ENCODE data around the gene CARD10. TPM values are rescaled to one million over a fixed set of nuclear protein-coding genes. Genes with fewer than 3 reads are reported as not detected.

CARD10 gene
- total RNA-seq, 1 experiment from 2014 or later: 16.5 TPM

DNA sequence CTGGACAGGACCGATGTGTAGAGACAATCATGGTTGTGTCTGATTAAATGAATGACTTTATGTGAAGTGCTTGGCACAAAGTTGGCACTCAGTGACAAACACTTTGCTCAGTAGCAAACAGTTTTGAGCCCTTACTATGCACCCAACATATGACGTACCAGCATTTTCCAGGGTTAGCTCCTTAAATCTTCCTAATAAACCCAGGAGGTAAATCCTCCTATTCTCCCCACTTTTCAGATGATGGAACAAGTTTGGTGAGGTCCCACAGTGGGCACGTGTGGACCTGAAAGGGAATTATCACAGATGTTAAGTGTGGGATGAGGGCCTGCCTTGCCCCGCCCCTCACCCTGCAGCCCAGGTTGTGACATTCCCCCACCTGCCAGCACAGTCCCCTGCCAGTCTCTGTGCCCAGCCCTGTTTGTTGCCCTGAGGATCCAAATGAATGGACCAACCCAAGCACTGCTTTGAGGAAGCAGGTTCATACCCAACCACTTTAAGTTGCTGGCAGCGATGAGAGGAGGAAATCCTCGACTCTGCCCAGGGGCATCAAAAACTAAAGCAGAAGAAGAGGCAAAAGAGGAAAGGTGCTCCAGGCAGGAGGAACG lies 6.6 kb upstream of the CARD10 start:
- Histone ChIP-seq H3K27me3 (ENCODE audit: control insufficient read depth, insufficient read depth, low read length) (no peaks in the 10 kb centered on the region), H3K4me3 (ENCODE audit: insufficient read depth, low read depth, low read length) (no peak overlapping the region), H3K36me3 (replicated peaks; ENCODE audit: control insufficient read depth, insufficient read depth, low read length) (no peaks in the 10 kb centered on the region)
- peak; percentile 43 for DNase-seq

DNA sequence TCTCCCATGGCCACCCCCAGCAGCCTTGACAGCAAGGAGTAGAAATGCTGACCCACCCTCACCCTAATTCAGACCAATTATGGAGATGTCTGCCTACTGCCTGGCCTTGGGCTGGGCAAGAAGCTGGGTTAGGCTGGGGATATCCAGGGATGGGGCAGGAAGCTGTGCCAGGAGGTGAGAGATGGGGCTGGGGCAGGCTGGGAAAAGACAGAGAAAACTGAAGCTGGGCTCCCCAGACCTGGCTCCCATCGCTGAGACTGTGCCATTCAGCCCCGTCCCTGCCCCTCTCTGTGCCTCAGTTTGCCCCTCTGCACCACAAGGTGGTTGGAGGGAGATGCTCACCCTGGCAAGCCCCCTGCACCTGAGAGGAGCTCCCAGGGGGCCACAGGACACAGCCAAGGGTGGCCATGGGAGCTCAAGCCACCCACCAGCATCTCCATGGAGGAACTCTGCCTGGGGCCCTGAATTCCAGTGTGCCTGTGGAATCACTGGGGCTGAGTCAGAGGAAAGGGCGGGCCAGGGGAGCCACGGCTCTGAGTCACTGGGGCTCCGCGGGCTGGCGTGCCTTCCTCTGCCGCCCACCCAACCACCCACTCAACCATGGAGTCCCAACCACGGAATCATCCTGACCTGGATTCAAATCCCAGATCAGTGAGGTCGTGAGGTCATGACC lies 6.0 kb upstream of the CARD10 start:
- Histone ChIP-seq H3K27me3 (ENCODE audit: control insufficient read depth, insufficient read depth, low read length) (no peaks in the 10 kb centered on the region), H3K4me3 (ENCODE audit: insufficient read depth, low read depth, low read length) (no peak overlapping the region), H3K36me3 (replicated peaks; ENCODE audit: control insufficient read depth, insufficient read depth, low read length) (no peaks in the 10 kb centered on the region)
- DNase-seq: peak; percentile 24

GRCh38 chr22:37522482-37522881 lies 3.3 kb upstream of the CARD10 start:
- DNase-seq: peak; percentile 38
- no peaks in the 10 kb centered on the region for H3K36me3 ChIP-seq (replicated peaks; ENCODE audit: control insufficient read depth, insufficient read depth, low read length)
- no peak overlapping the region for H3K4me3 ChIP-seq (ENCODE audit: insufficient read depth, low read depth, low read length)
- H3K27me3 ChIP-seq (ENCODE audit: control insufficient read depth, insufficient read depth, low read length): peaks cover 20% of the 10 kb centered on the region

DNA sequence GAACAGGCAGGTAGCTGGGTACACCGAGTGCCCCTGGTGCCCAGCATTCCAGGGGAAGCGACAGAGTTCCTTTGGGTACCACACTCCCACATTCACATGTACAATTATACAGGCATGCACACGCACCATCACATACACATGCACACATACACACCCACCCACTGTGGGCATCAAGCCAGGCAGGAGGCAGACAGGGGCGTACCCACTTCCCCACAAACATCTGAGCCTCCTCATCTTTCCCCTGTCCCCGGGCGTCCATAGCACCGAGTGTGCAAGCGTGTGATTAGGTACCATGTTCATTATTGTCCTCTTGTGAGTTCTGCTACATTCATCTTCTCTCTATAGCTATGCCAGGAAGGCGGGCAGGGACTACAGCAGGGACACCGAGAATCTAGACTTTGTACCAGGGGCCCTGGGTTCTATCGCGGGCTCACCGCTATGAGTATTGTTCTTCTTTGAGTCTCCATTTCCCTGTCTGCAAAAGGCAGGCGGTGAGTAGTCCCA lies 2.1 kb upstream of the CARD10 start:
- peaks cover 20% of the 10 kb centered on the region for H3K27me3 ChIP-seq (ENCODE audit: control insufficient read depth, insufficient read depth, low read length)
- DNase-seq: peak; percentile 14
- no peaks in the 10 kb centered on the region for H3K36me3 ChIP-seq (replicated peaks; ENCODE audit: control insufficient read depth, insufficient read depth, low read length)
- no peak overlapping the region for H3K4me3 ChIP-seq (ENCODE audit: insufficient read depth, low read depth, low read length)

- H3K4me3 ChIP-seq (ENCODE audit: insufficient read depth, low read depth, low read length): no peak overlapping the region
- no peaks in the 10 kb centered on the region for H3K36me3 ChIP-seq (replicated peaks; ENCODE audit: control insufficient read depth, insufficient read depth, low read length)
- H3K27me3 ChIP-seq (ENCODE audit: control insufficient read depth, insufficient read depth, low read length): peaks cover 20% of the 10 kb centered on the region
- peak; percentile 23 for DNase-seq
Measured at GRCh38 chr22:37520776-37521191, 1.6 kb upstream of the CARD10 start.

- Histone ChIP-seq H3K27me3 (ENCODE audit: control insufficient read depth, insufficient read depth, low read length) (peaks cover 20% of the 10 kb centered on the region), H3K36me3 (replicated peaks; ENCODE audit: control insufficient read depth, insufficient read depth, low read length) (no peaks in the 10 kb centered on the region), H3K4me3 (ENCODE audit: insufficient read depth, low read depth, low read length) (peak overlapping the region; percentile 68)
- DNase-seq: peak; percentile 87
Measured at GRCh38 chr22:37518509-37519267, 527 bp downstream of the CARD10 start.

- DNase-seq: peak; percentile 56
- Histone ChIP-seq H3K27me3 (ENCODE audit: control insufficient read depth, insufficient read depth, low read length) (peaks cover 20% of the 10 kb centered on the region), H3K36me3 (replicated peaks; ENCODE audit: control insufficient read depth, insufficient read depth, low read length) (no peaks in the 10 kb centered on the region), H3K4me3 (ENCODE audit: insufficient read depth, low read depth, low read length) (no peak overlapping the region)
Measured at GRCh38 chr22:37517826-37518450, 1.3 kb downstream of the CARD10 start.

- peaks cover 20% of the 10 kb centered on the region for H3K27me3 ChIP-seq (ENCODE audit: control insufficient read depth, insufficient read depth, low read length)
- H3K36me3 ChIP-seq (replicated peaks; ENCODE audit: control insufficient read depth, insufficient read depth, low read length): no peaks in the 10 kb centered on the region
- no peak overlapping the region for H3K4me3 ChIP-seq (ENCODE audit: insufficient read depth, low read depth, low read length)
- DNase-seq: no peak
Measured at GRCh38 chr22:37516456-37516855, 2.8 kb downstream of the CARD10 start.

DNA sequence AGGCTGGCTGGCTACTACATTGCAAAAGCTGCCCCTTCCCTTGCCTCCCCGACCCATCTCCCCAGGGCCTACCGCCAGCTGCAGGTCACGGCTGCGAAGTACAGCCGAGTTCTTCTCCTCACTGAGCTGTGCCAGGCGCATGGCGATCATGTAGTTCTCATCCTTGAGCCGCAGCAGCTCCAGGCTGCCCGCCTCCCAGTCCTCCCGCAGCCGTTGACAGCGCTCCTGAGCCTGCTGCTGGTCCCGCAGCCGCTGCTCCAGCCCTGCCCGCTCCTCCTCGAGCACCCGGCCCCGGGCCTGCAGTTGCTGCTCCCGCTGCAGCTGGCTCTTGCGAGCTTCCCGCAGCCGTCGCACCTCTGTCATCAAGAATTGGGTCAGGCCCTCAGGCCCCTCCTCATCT lies 3.3 kb downstream of the CARD10 start:
- peak; percentile 53 for DNase-seq
- no peaks in the 10 kb centered on the region for H3K36me3 ChIP-seq (replicated peaks; ENCODE audit: control insufficient read depth, insufficient read depth, low read length)
- H3K4me3 ChIP-seq (ENCODE audit: insufficient read depth, low read depth, low read length): no peak overlapping the region
- peaks cover 20% of the 10 kb centered on the region for H3K27me3 ChIP-seq (ENCODE audit: control insufficient read depth, insufficient read depth, low read length)

GRCh38 chr22:37514526-37515051 lies 4.6 kb downstream of the CARD10 start:
- DNase-seq: peak; percentile 26
- Histone ChIP-seq H3K27me3 (ENCODE audit: control insufficient read depth, insufficient read depth, low read length) (peaks cover 15% of the 10 kb centered on the region), H3K4me3 (ENCODE audit: insufficient read depth, low read depth, low read length) (no peak overlapping the region), H3K36me3 (replicated peaks; ENCODE audit: control insufficient read depth, insufficient read depth, low read length) (no peaks in the 10 kb centered on the region)

GRCh38 chr22:37511395-37512104 lies 7.7 kb downstream of the CARD10 start:
- no peak for DNase-seq
- H3K27me3 ChIP-seq (ENCODE audit: control insufficient read depth, insufficient read depth, low read length): no peaks in the 10 kb centered on the region
- H3K36me3 ChIP-seq (replicated peaks; ENCODE audit: control insufficient read depth, insufficient read depth, low read length): no peaks in the 10 kb centered on the region; the same call in 1 of the 2 replicates
- H3K4me3 ChIP-seq (ENCODE audit: insufficient read depth, low read depth, low read length): no peak overlapping the region

DNA sequence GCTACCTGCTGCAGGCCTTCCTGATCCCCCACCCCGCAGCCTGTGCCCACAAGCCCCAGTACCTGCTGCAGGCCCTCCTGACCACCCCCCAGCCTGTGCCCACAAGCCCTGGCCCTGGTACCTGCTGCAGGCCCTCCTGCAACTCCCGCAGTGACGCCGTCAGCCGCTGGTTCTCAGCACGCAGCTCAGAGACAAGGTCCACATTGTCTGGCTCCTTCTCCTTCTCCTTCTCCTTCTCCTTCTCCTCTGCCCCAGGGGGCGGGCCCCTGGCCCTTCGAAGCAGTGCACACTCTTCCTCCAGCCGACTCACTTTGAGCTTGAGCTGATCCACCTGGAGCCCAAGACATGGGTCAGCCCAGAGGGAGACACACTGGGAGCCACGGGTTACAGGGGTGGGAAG lies 9.1 kb downstream of the CARD10 start:
- no peak overlapping the region for H3K4me3 ChIP-seq (ENCODE audit: insufficient read depth, low read depth, low read length)
- no peaks in the 10 kb centered on the region; the same call in 1 of the 2 replicates for H3K36me3 ChIP-seq (replicated peaks; ENCODE audit: control insufficient read depth, insufficient read depth, low read length)
- DNase-seq: no peak
- no peaks in the 10 kb centered on the region for H3K27me3 ChIP-seq (ENCODE audit: control insufficient read depth, insufficient read depth, low read length)

DNA sequence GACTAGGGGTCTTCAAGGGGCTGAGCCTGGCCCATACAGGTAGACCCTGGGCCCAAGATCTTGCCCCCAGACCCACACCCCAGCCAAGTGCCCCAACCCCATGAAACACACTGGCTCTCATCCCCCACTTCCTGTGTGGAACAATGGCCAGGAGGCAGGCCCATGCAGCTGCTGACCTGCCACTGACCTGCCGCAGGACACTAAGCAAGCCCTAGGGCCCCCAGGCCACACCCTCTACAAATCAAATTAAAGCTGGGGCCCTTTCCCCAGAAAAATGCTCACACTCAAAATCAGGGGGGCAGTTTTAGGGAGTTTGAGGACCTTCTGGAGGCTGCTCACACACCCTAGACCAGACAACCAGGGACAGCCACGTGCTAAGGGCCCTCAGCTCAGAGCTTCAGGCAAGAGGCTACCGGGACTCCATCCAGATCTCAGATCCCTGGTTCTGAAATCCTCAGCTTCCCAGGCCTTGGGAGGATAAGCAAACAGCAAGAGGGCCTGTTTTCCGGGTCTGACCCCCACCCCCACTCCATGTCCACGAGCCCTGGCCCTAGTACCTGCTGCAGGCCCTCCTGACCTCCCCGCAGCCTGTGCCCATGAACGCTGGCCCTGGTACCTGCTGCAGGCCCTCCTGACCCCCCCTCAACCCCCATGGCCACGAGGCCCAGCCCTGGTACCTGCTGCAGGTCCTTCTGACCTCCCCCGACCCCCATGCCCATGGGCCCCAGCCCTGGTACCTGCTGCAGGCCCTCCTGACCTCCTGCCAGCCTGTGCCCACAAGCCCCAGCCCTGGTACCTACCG lies 10.0 kb downstream of the CARD10 start:
- no peak overlapping the region for H3K4me3 ChIP-seq (ENCODE audit: insufficient read depth, low read depth, low read length)
- H3K36me3 ChIP-seq (replicated peaks; ENCODE audit: control insufficient read depth, insufficient read depth, low read length): no peaks in the 10 kb centered on the region; the same call in 1 of the 2 replicates
- no peak for DNase-seq
- H3K27me3 ChIP-seq (ENCODE audit: control insufficient read depth, insufficient read depth, low read length): no peaks in the 10 kb centered on the region
